ENCODE results near the gene MAL.

The MAL gene

GRCh38 chr2:95049961-95050360 lies 24.5 kb downstream of the MAL start:
- ChIA-PET CTCF (no interaction called here), POLR2A (no interaction called here)
- TF ChIP-seq FOXK2 (IDR thresholded peaks at IDR 0.05) (no peak), CTBP1 (IDR thresholded peaks at IDR 0.05; ENCODE audit: borderline replicate concordance) (no peak), FOXM1 (IDR thresholded peaks at IDR 0.05; ENCODE audit: borderline replicate concordance) (no peak), PKNOX1 (IDR thresholded peaks at IDR 0.05) (no peak), ELF4 (IDR thresholded peaks at IDR 0.05) (no peak), FOXA1 (IDR thresholded peaks at IDR 0.05) (no peak), BHLHE40 (IDR thresholded peaks at IDR 0.05; ENCODE audit: borderline replicate concordance) (no peak), ARNT (IDR thresholded peaks at IDR 0.05) (no peak), SUZ12 (IDR thresholded peaks at IDR 0.05) (no peak), TARDBP (IDR thresholded peaks at IDR 0.05) (no peak), NFRKB (IDR thresholded peaks at IDR 0.05) (no peak)
- DNase-seq (ENCODE audit: extremely low spot score), result no peak

GRCh38 chr2:95050385-95051300 lies 25.1 kb downstream of the MAL start:
- CTCF ChIA-PET, result no interaction called here
- POLR2A ChIA-PET, result no interaction called here
- TF ChIP-seq NFRKB (IDR thresholded peaks at IDR 0.05) (no peak), BHLHE40 (IDR thresholded peaks at IDR 0.05; ENCODE audit: borderline replicate concordance) (no peak), ZNF384 (IDR thresholded peaks at IDR 0.05) (no peak), SP1 (IDR thresholded peaks at IDR 0.05) (no peak), FOXM1 (IDR thresholded peaks at IDR 0.05; ENCODE audit: borderline replicate concordance) (no peak), ARNT (IDR thresholded peaks at IDR 0.05) (no peak), L3MBTL2 (conservative IDR thresholded peaks at IDR 0.05) (no peak), CTBP1 (IDR thresholded peaks at IDR 0.05; ENCODE audit: borderline replicate concordance) (no peak)
- no peak for DNase-seq (ENCODE audit: extremely low spot score)

- DNase-seq (ENCODE audit: extremely low spot score), result no peak
- TF ChIP-seq ARNT (IDR thresholded peaks at IDR 0.05), result no peak
- no peak for TF ChIP-seq PKNOX1 (IDR thresholded peaks at IDR 0.05)
- no peak for TF ChIP-seq NFRKB (IDR thresholded peaks at IDR 0.05)
- TF ChIP-seq L3MBTL2 (conservative IDR thresholded peaks at IDR 0.05), result no peak
- TF ChIP-seq BHLHE40 (IDR thresholded peaks at IDR 0.05; ENCODE audit: borderline replicate concordance), result no peak
- no peak for TF ChIP-seq HDGF (IDR thresholded peaks at IDR 0.05; ENCODE audit: borderline replicate concordance)
- TF ChIP-seq SUZ12 (IDR thresholded peaks at IDR 0.05), result no peak
- TF ChIP-seq TARDBP (IDR thresholded peaks at IDR 0.05), result no peak
- no peak for TF ChIP-seq ELF4 (IDR thresholded peaks at IDR 0.05)
- TF ChIP-seq FOXA1 (IDR thresholded peaks at IDR 0.05), result no peak
- no peak for TF ChIP-seq CTBP1 (IDR thresholded peaks at IDR 0.05; ENCODE audit: borderline replicate concordance)
- TF ChIP-seq FOXK2 (IDR thresholded peaks at IDR 0.05), result no peak
- no peak for TF ChIP-seq FOXM1 (IDR thresholded peaks at IDR 0.05; ENCODE audit: borderline replicate concordance)
- no peak for TF ChIP-seq ZNF384 (IDR thresholded peaks at IDR 0.05)
- no peak for TF ChIP-seq SP1 (IDR thresholded peaks at IDR 0.05)
- no peak for TF ChIP-seq LEF1 (IDR thresholded peaks at IDR 0.05; ENCODE audit: borderline replicate concordance)
- CTCF ChIA-PET, result no interaction called here
- POLR2A ChIA-PET, result no interaction called here
These were observed 26.1 kb downstream of the MAL start for GRCh38 chr2:95051626-95052025.

GRCh38 chr2:95052307-95052706 lies 26.8 kb downstream of the MAL start:
- ChIA-PET POLR2A (no interaction called here), CTCF (no interaction called here)
- no peak for DNase-seq (ENCODE audit: extremely low spot score)
- TF ChIP-seq SP1 (IDR thresholded peaks at IDR 0.05) (no peak), ARNT (IDR thresholded peaks at IDR 0.05) (no peak), FOXM1 (IDR thresholded peaks at IDR 0.05; ENCODE audit: borderline replicate concordance) (no peak), PKNOX1 (IDR thresholded peaks at IDR 0.05) (no peak), CTBP1 (IDR thresholded peaks at IDR 0.05; ENCODE audit: borderline replicate concordance) (no peak), ELF4 (IDR thresholded peaks at IDR 0.05) (no peak), L3MBTL2 (conservative IDR thresholded peaks at IDR 0.05) (no peak), BHLHE40 (IDR thresholded peaks at IDR 0.05; ENCODE audit: borderline replicate concordance) (no peak)

DNA sequence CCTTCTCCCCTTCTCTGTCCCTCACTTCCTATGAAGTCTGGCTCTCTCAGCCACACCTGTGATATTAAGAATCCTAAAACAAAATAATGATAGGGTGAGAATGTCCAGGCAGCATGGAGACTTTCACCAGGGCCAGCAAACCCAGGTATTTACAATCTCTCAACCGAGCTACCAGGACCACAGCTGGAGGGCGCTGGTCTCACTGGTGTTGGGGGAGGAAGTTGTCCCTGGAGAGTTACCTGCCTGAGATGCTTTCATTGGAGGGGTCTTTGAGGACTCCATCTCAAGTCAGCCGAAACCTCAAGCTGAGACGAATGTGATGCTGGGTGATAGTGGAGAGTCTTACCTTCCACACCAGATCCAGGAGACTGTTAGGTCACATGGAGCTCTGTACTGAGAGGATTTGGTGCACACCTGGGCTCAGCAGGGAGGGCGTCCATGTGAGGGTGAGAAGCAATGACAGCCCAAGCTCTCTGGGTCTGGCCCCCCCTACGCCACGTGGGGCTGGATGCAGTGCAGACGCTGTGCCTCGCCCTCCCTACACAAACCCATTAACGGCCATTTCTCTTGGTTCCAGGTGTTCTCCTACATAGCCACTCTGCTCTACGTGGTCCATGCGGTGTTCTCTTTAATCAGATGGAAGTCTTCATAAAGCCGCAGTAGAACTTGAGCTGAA lies 27.4 kb downstream of the MAL start:
- no peak for DNase-seq (ENCODE audit: extremely low spot score)
- TF ChIP-seq HDGF (IDR thresholded peaks at IDR 0.05; ENCODE audit: borderline replicate concordance) (no peak), CTBP1 (IDR thresholded peaks at IDR 0.05; ENCODE audit: borderline replicate concordance) (no peak), ARNT (IDR thresholded peaks at IDR 0.05) (no peak), ZNF384 (IDR thresholded peaks at IDR 0.05) (no peak), L3MBTL2 (conservative IDR thresholded peaks at IDR 0.05) (no peak), PKNOX1 (IDR thresholded peaks at IDR 0.05) (no peak), FOXA1 (IDR thresholded peaks at IDR 0.05) (no peak), FOXK2 (IDR thresholded peaks at IDR 0.05) (no peak), SP1 (IDR thresholded peaks at IDR 0.05) (no peak), FOXM1 (IDR thresholded peaks at IDR 0.05; ENCODE audit: borderline replicate concordance) (no peak), BHLHE40 (IDR thresholded peaks at IDR 0.05; ENCODE audit: borderline replicate concordance) (no peak), LEF1 (IDR thresholded peaks at IDR 0.05; ENCODE audit: borderline replicate concordance) (no peak), ELF4 (IDR thresholded peaks at IDR 0.05) (no peak), NFRKB (IDR thresholded peaks at IDR 0.05) (no peak), SUZ12 (IDR thresholded peaks at IDR 0.05) (no peak), TARDBP (IDR thresholded peaks at IDR 0.05) (no peak)
- ChIA-PET POLR2A (no interaction called here), CTCF (interaction anchor here (1.1 to 1.5 kb wide), 2 partner anchors 10 to 31 kb away, joined by 4 read pairs; no protein-coding TSS in a partner anchor)
